GM13977 (cell line): Measurements from ENCODE around the gene CCDC172.

Experiments
- DNase-seq: peaks from one replicate; pipeline ENCODE4 v3.0.0; 2012; ENCODE audit warnings: low spot score
- in situ Hi-C: fragments of 300-500 bp; cut with MboI; formaldehyde crosslinking; loops from one replicate; pipeline ENCODE4 v1.12.0; 2022; ENCODE audit warnings: low sequenced_read_pairs, low pct_unique_long_range_greater_than_20kb, mixed read lengths, inconsistent platforms; ENCODE audit not compliant: unreplicated experiment
- TF ChIP-seq, protein P1 (sequence below): IDR thresholded peaks from 2 replicates; pipeline ENCODE4 v1.5.1; 2012; ENCODE audit warnings: mild to moderate bottlenecking, control low read depth; ENCODE audit not compliant: insufficient read depth; ENCODE audit errors: extremely low read depth, missing control alignments

CCDC172 gene

DNA sequence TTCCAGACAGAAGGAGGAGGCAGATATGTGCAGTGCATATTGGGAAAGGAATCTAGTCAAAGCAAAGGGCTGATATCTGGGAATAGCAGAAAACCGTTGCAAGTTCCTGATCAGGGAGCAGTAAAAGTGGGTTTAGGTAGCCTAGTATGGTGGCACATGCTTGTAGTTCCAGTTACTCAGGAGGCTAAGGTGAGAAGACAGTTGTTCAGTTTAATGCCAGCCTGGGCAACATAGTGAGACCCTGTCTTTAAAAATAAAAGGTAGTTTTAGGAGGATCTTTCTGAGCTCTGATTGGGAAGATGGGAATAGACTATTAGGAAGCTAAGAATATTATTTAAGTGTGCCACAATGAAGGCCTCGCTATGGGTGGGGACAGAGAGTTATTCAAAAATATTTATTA is 1.7 kb downstream of the CCDC172 start:
- in situ Hi-C loops: no loop called here
- TF ChIP-seq, protein P1, sequence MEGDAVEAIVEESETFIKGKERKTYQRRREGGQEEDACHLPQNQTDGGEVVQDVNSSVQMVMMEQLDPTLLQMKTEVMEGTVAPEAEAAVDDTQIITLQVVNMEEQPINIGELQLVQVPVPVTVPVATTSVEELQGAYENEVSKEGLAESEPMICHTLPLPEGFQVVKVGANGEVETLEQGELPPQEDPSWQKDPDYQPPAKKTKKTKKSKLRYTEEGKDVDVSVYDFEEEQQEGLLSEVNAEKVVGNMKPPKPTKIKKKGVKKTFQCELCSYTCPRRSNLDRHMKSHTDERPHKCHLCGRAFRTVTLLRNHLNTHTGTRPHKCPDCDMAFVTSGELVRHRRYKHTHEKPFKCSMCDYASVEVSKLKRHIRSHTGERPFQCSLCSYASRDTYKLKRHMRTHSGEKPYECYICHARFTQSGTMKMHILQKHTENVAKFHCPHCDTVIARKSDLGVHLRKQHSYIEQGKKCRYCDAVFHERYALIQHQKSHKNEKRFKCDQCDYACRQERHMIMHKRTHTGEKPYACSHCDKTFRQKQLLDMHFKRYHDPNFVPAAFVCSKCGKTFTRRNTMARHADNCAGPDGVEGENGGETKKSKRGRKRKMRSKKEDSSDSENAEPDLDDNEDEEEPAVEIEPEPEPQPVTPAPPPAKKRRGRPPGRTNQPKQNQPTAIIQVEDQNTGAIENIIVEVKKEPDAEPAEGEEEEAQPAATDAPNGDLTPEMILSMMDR: no peak
- DNase-seq: no peak

GRCh38 chr10:116329153-116329552 is 4.9 kb downstream of the CCDC172 start:
- TF ChIP-seq, protein P1: no peak
- DNase-seq: no peak
- in situ Hi-C loops: no loop called here

- in situ Hi-C loops: no loop called here
- TF ChIP-seq, protein P1: no peak
- DNase-seq: no peak
Measured at GRCh38 chr10:116331815-116332214, 7.6 kb downstream of the CCDC172 start.

DNA sequence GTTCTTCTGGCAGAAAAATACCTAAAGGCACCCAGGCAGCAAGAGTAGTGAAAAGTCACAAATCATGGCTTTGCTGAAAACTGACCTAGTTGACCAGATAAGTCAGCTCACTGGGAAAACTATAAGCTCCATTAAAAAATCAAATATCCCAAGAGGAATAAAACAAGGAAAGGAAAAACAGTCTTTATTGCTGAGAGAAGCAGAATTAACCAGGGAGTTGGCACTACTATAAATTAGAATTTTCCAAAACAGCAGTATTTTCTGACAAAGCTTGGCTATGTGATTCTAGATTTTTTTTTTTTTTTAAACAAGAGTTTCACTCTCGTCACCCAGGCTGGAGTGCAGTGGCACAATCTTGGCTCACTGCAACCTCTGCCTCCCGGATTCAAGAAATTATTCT is 12.6 kb downstream of the CCDC172 start:
- no peak for DNase-seq
- in situ Hi-C loops: no loop called here

DNA sequence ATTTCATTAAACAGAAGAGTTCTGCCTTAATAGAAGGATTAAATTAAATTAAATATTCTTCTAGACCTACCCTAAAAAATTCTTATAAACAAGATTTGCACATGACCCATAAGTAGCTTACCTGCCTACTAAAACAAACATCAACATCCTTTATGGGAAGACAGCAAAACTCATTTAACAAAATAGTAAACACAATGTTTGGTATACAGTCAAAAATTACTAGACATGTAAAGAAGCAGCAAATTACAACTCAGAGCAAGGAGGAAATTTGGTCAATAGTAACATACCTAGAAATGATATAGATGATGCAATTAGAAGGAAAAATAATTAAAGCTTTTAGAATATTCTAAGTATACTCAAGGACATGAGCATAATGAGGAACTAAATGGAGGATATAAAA is 27.9 kb downstream of the CCDC172 start:
- in situ Hi-C loops: no loop called here
- TF ChIP-seq, protein P1: no peak
- DNase-seq: no peak

More for the DNA sequence above, 12.6 kb downstream of the CCDC172 start:
- TF ChIP-seq, protein P1: no peak

- no peak for DNase-seq
- in situ Hi-C loops: no loop called here
- TF ChIP-seq, protein P1: no peak
Measured at GRCh38 chr10:116353817-116354216, 29.6 kb downstream of the CCDC172 start.

DNA sequence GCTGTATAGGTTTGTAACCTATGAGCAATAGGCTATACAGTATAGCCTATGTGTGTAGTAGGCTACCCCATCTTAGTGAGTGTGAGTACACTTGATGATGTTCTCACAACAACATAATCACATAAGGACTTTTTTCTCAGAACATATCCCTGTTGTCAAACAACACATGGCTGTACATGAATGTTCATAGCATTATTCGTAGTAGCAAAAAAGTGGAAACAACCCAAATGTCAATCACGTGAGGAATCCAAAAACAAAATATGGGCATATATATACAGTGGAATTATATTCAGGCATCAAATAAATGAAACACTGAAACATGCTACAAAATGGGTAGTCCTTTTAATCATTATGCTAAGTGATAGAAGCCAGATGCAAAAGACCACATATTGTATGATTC is 31.1 kb downstream of the CCDC172 start:
- DNase-seq: no peak
- in situ Hi-C loops: no loop called here
- TF ChIP-seq, protein P1: no peak
